NB4 (cell line): ENCODE data around the gene NEUROG1.

ENCODE experiments used
- DNase-seq: peaks from one replicate; pipeline ENCODE4 v3.0.0; 2010; ENCODE audit warnings: low read depth
- H3K4me3 ChIP-seq: one replicate; pipeline ENCODE4 v1.5.1; 2011; ENCODE audit warnings: mild to moderate bottlenecking, low read depth, low read length, moderate library complexity
- CTCF ChIP-seq: IDR thresholded peaks from one replicate; pipeline ENCODE4 v1.5.1; 2012; ENCODE audit warnings: low read depth, low read length
- MAX ChIP-seq: IDR thresholded peaks from 2 replicates; pipeline ENCODE4 v1.6.1; 2011; ENCODE audit warnings: low read depth, low read length
- MYC ChIP-seq: IDR thresholded peaks from 2 replicates; pipeline ENCODE4 v1.6.1; 2011; ENCODE audit warnings: low read depth, low read length
- POLR2A ChIP-seq: IDR thresholded peaks from 2 replicates; pipeline ENCODE4 v1.6.1; 2011; ENCODE audit warnings: mild to moderate bottlenecking; ENCODE audit not compliant: insufficient read length; ENCODE audit errors: extremely low read depth

The NEUROG1 gene

GRCh38 chr5:135537745-135538144, 2.0 kb upstream of the NEUROG1 start:
- no peak for DNase-seq
- no peak for TF ChIP-seq MYC
- TF ChIP-seq MAX, result no peak
- no peak for TF ChIP-seq CTCF
- TF ChIP-seq POLR2A, result no peak
- no peak overlapping the region for H3K4me3 ChIP-seq

- H3K4me3 ChIP-seq, result no peak overlapping the region
- DNase-seq, result no peak
- no peak for TF ChIP-seq POLR2A
- TF ChIP-seq CTCF, result no peak
- no peak for TF ChIP-seq MAX
- no peak for TF ChIP-seq MYC
These were observed 1.5 kb upstream of the NEUROG1 start for GRCh38 chr5:135537271-135537670.

GRCh38 chr5:135535420-135535819, 344 bp downstream of the NEUROG1 start:
- no peak overlapping the region for H3K4me3 ChIP-seq
- TF ChIP-seq POLR2A (no peak), MYC (no peak), CTCF (no peak), MAX (no peak)
- DNase-seq, result no peak

GRCh38 chr5:135534609-135535419, 950 bp downstream of the NEUROG1 start:
- TF ChIP-seq CTCF (no peak), MAX (no peak), MYC (no peak), POLR2A (no peak)
- no peak overlapping the region for H3K4me3 ChIP-seq
- DNase-seq, result no peak

GRCh38 chr5:135533794-135534193, 2.0 kb downstream of the NEUROG1 start:
- H3K4me3 ChIP-seq, result no peak overlapping the region
- TF ChIP-seq CTCF, result no peak
- TF ChIP-seq POLR2A, result no peak
- no peak for TF ChIP-seq MYC
- TF ChIP-seq MAX, result no peak
- DNase-seq, result no peak
